HEK293T (cell line): Measurements from ENCODE around the gene IGSF21.

ENCODE experiments used
- CTCF ChIA-PET: fragments of 350-600 bp; formaldehyde crosslinking; extraction: SDS; loops from one replicate; lab custom pipeline; 2021; ENCODE audit warnings: antibody characterized with exemption, inconsistent platforms; lab: Yijun Ruan, JAX
- POLR2A ChIA-PET: fragments of 350-600 bp; formaldehyde crosslinking; extraction: SDS; loops from one replicate; lab custom pipeline; 2020; ENCODE audit warnings: antibody characterized with exemption, inconsistent platforms; lab: Yijun Ruan, JAX
- DNase-seq: peaks from one replicate; pipeline ENCODE4 v3.0.0; 2012; ENCODE audit warnings: mixed read lengths; ENCODE audit errors: extremely low spot score
- ARNT ChIP-seq: fragments of 450-650 bp; IDR thresholded peaks from 2 replicates; pipeline ENCODE4 v1.6.1; 2017; ENCODE audit warnings: mild to moderate bottlenecking
- BHLHE40 ChIP-seq: fragments of 450-650 bp; IDR thresholded peaks from 2 replicates; pipeline ENCODE4 v1.6.1; 2016; ENCODE audit warnings: mild to moderate bottlenecking, moderate library complexity, borderline replicate concordance
- CTBP1 ChIP-seq: fragments of 450-650 bp; IDR thresholded peaks from 2 replicates; pipeline ENCODE4 v1.6.1; 2016; ENCODE audit warnings: borderline replicate concordance
- ELF4 ChIP-seq: fragments of 450-650 bp; IDR thresholded peaks from 2 replicates; pipeline ENCODE4 v1.6.1; 2017; ENCODE audit warnings: antibody characterized with exemption
- FOXA1 ChIP-seq: fragments of 450-650 bp; IDR thresholded peaks from 2 replicates; pipeline ENCODE4 v1.6.1; 2016; ENCODE audit warnings: mild to moderate bottlenecking
- FOXK2 ChIP-seq: fragments of 450-650 bp; IDR thresholded peaks from 2 replicates; pipeline ENCODE4 v1.6.1; 2016; ENCODE audit warnings: mild to moderate bottlenecking
- FOXM1 ChIP-seq: fragments of 450-650 bp; IDR thresholded peaks from 2 replicates; pipeline ENCODE4 v1.6.1; 2017; ENCODE audit warnings: mild to moderate bottlenecking, borderline replicate concordance
- HDGF ChIP-seq: fragments of 450-650 bp; IDR thresholded peaks from 2 replicates; pipeline ENCODE4 v1.6.1; 2017; ENCODE audit warnings: antibody characterized with exemption, borderline replicate concordance
- L3MBTL2 ChIP-seq: fragments of 450-650 bp; conservative IDR thresholded peaks from 2 replicates; pipeline ENCODE4 v1.6.1; 2016; ENCODE audit warnings: mild to moderate bottlenecking
- LEF1 ChIP-seq: fragments of 450-650 bp; IDR thresholded peaks from 2 replicates; pipeline ENCODE4 v1.6.1; 2017; ENCODE audit warnings: mild to moderate bottlenecking, borderline replicate concordance
- NFRKB ChIP-seq: fragments of 450-650 bp; IDR thresholded peaks from 2 replicates; pipeline ENCODE4 v1.6.1; 2016; ENCODE audit warnings: mild to moderate bottlenecking, moderate library complexity
- SP1 ChIP-seq: fragments of 450-650 bp; IDR thresholded peaks from 2 replicates; pipeline ENCODE4 v1.6.1; 2017
- SUZ12 ChIP-seq: fragments of 450-650 bp; IDR thresholded peaks from 2 replicates; pipeline ENCODE4 v1.6.1; 2016; ENCODE audit warnings: mild to moderate bottlenecking
- TARDBP ChIP-seq: fragments of 450-650 bp; IDR thresholded peaks from 2 replicates; pipeline ENCODE4 v1.6.1; 2016
- ZNF384 ChIP-seq: fragments of 450-650 bp; IDR thresholded peaks from 2 replicates; pipeline ENCODE4 v1.6.1; 2016
- TF ChIP-seq, protein P1 (sequence below): fragments of 450-650 bp; IDR thresholded peaks from 2 replicates; pipeline ENCODE4 v1.6.1; 2016

IGSF21 gene

DNA sequence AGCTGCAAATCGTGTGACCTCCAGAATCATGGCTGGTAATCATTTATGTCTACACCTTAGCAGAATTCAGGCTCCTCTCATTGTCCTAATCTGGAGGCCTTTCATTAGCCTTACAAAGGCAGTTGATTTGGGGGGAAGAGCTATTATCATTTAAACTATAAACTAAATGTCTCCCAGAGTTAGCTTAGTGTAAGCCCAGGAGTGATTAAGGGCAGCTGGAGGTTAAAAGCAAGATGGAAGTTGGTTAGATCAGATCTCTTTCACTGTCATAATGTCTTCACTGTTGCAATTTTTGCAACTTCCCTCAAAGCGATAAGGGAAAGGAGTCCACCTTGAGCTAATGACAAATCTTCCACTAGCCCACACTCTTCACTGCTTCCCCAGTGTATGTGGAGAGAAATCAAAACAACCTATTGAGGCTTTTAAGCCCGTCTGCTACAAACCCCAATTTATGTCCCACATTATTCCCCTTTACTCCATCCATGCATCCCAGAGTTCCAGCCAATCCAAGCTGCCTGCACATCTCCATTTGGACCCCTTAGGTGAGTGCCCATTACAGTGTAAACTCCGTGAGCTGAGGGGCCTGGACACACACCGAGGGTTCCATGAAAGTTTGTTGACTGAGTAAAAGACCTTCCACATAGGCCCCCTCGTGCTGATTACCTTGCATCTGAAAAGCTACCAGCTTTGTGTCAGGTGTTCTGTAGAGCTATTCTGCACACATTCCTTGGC is 311.7 kb downstream of the IGSF21 start:
- ChIA-PET POLR2A (no interaction called here), CTCF (no interaction called here)
- TF ChIP-seq, protein P1, sequence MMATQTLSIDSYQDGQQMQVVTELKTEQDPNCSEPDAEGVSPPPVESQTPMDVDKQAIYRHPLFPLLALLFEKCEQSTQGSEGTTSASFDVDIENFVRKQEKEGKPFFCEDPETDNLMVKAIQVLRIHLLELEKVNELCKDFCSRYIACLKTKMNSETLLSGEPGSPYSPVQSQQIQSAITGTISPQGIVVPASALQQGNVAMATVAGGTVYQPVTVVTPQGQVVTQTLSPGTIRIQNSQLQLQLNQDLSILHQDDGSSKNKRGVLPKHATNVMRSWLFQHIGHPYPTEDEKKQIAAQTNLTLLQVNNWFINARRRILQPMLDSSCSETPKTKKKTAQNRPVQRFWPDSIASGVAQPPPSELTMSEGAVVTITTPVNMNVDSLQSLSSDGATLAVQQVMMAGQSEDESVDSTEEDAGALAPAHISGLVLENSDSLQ = no peak
- TF ChIP-seq FOXK2 (no peak), BHLHE40 (no peak), ELF4 (no peak)
- no peak for DNase-seq

DNA sequence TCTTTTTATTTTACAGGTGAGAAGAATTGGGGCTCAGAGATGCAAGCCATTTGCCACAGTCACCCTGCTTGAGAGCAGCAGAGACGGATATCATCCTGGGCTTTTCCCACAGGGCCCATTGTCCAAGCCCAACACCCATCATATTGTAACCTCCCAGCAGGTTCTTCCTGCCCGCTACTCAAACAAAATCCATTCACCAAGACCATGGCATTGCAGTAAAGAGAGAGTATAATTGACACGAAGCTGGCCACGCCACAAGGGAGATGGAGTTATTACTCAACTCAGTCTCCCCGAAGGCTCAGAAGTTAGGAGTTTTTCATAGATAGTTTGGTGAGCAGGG is 312.2 kb downstream of the IGSF21 start:
- POLR2A ChIA-PET = no interaction called here
- CTCF ChIA-PET = no interaction called here
- no peak for DNase-seq
- TF ChIP-seq HDGF (no peak), SP1 (no peak), CTBP1 (no peak), LEF1 (no peak), FOXK2 (no peak)

- ChIA-PET POLR2A (no interaction called here), CTCF (no interaction called here)
- no peak for TF ChIP-seq NFRKB
- TF ChIP-seq TARDBP = no peak
- no peak for TF ChIP-seq SUZ12
- TF ChIP-seq FOXK2 = no peak
- TF ChIP-seq, protein P1 = no peak
- no peak for TF ChIP-seq HDGF
- no peak for TF ChIP-seq CTBP1
- no peak for TF ChIP-seq LEF1
- no peak for TF ChIP-seq ARNT
- no peak for TF ChIP-seq ELF4
- DNase-seq = no peak
These were observed 314.6 kb downstream of the IGSF21 start for GRCh38 chr1:18422076-18422777.

DNA sequence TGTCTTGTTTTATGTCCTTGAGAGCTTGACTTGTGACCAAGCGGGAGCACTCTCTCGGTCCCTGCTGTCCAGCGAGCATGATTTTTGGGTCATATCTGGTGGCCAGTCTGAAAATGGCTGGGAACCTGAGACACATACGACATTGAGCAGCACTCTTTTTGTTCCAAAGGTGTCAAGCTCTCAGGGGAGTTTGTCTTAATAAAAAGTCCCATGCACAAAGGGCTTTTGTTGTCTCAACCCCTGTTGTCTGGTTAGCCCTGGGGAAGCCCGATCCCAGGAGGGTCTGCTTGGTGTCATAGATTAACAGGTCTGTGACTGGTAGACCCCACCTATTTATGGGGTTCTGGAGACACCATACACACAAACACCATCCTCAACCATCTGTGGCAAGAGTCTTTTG is 315.4 kb downstream of the IGSF21 start:
- TF ChIP-seq SUZ12 (no peak), NFRKB (no peak), HDGF (no peak), ARNT (no peak), FOXK2 (no peak)
- CTCF ChIA-PET = interaction anchor here (0.7 kb wide), 1 partner anchor 141 kb away, joined by 3 read pairs; no protein-coding TSS in a partner anchor
- DNase-seq = no peak
- POLR2A ChIA-PET = no interaction called here

DNA sequence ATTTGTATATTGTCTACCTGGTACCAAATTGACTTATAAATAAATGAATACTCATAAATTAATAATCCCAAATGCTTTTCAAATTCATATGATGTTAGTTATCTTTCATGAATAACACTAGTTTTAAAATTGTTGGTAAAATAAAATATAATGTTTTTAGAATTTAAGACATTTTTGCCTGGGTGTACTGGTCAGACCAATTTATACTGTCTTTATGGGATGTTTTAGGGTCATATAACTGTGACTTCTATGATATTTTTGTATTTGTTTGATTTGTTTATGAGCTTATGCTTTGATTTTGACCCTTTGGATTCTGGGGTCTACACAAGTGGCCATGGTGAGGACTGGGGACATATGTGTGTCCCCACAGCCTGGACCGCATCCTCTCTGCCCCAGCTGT is 319.0 kb downstream of the IGSF21 start:
- DNase-seq = no peak
- no peak for TF ChIP-seq SP1
- TF ChIP-seq ELF4 = no peak
- TF ChIP-seq, protein P1 = no peak
- TF ChIP-seq HDGF = no peak
- TF ChIP-seq ZNF384 = no peak
- TF ChIP-seq CTBP1 = no peak
- no peak for TF ChIP-seq L3MBTL2
- TF ChIP-seq FOXA1 = no peak
- no peak for TF ChIP-seq SUZ12
- no peak for TF ChIP-seq FOXK2
- no peak for TF ChIP-seq NFRKB
- TF ChIP-seq TARDBP = no peak
- TF ChIP-seq LEF1 = no peak
- no peak for TF ChIP-seq BHLHE40
- TF ChIP-seq FOXM1 = no peak
- TF ChIP-seq ARNT = no peak
- ChIA-PET POLR2A (no interaction called here), CTCF (interaction anchor here (0.6 kb wide), 1 partner anchor 697 kb away, joined by 3 read pairs; no protein-coding TSS in a partner anchor)
